Ureter (tissue), 1 donor: ENCODE results near the gene SRSF2. TPM values are rescaled to one million over a fixed set of nuclear protein-coding genes. Genes with fewer than 3 reads are reported as not detected.

Source experiments
- total RNA-seq: library from RNA; stranded (reverse); gene quantifications from one replicate; pipeline ENCODE4 v1.2.4, GENCODE V29; 2023
- donor health status: DM: yes; HTN: yes; CAD: no.

The SRSF2 gene
- total RNA-seq, 1 donor from 2014 or later = 231 TPM

Other genes starting within 250 kb of the SRSF2 start
- 41.6 TPM for gene RHBDF2, start 235.9 kb downstream of the SRSF2 start, total RNA-seq
- gene CYGB, start 199.6 kb downstream of the SRSF2 start, total RNA-seq = 24.6 TPM
- 11.5 TPM for gene PRCD, start 197.3 kb downstream of the SRSF2 start, total RNA-seq
- gene ST6GALNAC2, start 151.5 kb downstream of the SRSF2 start, total RNA-seq = 28.7 TPM
- 11.3 TPM for gene ST6GALNAC1, start 93.6 kb downstream of the SRSF2 start, total RNA-seq
- 129 TPM for gene MXRA7, start 26.4 kb downstream of the SRSF2 start, total RNA-seq
- gene JMJD6, start 10.7 kb downstream of the SRSF2 start, total RNA-seq = 28.2 TPM
- 28.5 TPM for gene METTL23, start 10.5 kb downstream of the SRSF2 start, total RNA-seq
- 27.0 TPM for gene MFSD11, start 788 bp upstream of the SRSF2 start, total RNA-seq
- 1.7 TPM for gene MGAT5B, start 131.1 kb upstream of the SRSF2 start, total RNA-seq